IMR-90 (cell line): ENCODE measurements around the gene CAMTA1. TPM values are rescaled to one million over a fixed set of nuclear protein-coding genes. Genes with fewer than 3 reads are reported as not detected.
"Not testable (repeated sequence)": the region's sequence is repeated elsewhere in the genome, so short reads cannot be mapped to it uniquely, and the experiment has no call there.

Experiments
- ATAC-seq: fragments of 200-7000 bp; cut with Tn5 transposase; 2 replicates; pipeline ENCODE4 v1.9.1; 2020; ENCODE audit warnings: low read depth, mild to moderate bottlenecking, moderate library complexity
- BruUV-seq: library from RNA; stranded (reverse); fragments of 400-500 nt; replicated peaks from 2 replicates; lab custom pipeline; 2021; lab: Mats Ljungman, UMichigan
- CTCF ChIA-PET: fragments of 300-600 bp; formaldehyde crosslinking; extraction: SDS; loops from one replicate; lab custom pipeline; 2021; ENCODE audit warnings: antibody characterized with exemption; lab: Yijun Ruan, JAX
- POLR2A ChIA-PET: fragments of 300-600 bp; sonication (Branson Sonifier 250); formaldehyde crosslinking; loops from one replicate; lab custom pipeline; 2022; ENCODE audit warnings: antibody characterized with exemption; ENCODE audit not compliant: unreplicated experiment; lab: Charles Lee
- DNase-seq: peaks from one replicate; pipeline ENCODE4 v3.0.0; 2013
- H2AFZ ChIP-seq: replicated peaks from 2 replicates; pipeline ENCODE3; 2013; ENCODE audit warnings: low read length, mild to moderate bottlenecking; ENCODE audit not compliant: poor library complexity
- H2AK5ac ChIP-seq: 2 replicates; pipeline ENCODE4 v1.6.1; 2013; ENCODE audit warnings: low read depth, low read length, inconsistent platforms
- H2AK9ac ChIP-seq: replicated peaks from 2 replicates; pipeline ENCODE3; 2013; ENCODE audit warnings: mild to moderate bottlenecking, low read depth, low read length, moderate library complexity; ENCODE audit not compliant: poor library complexity
- H2BK120ac ChIP-seq: 2 replicates; pipeline ENCODE4 v1.6.1; 2013; ENCODE audit warnings: low read depth, low read length, inconsistent platforms
- H2BK15ac ChIP-seq: 3 replicates; pipeline ENCODE4 v1.6.1; 2013; ENCODE audit warnings: low read depth, low read length, inconsistent platforms
- H2BK20ac ChIP-seq: 2 replicates; pipeline ENCODE4 v1.6.1; 2013; ENCODE audit warnings: low read depth, mild to moderate bottlenecking, inconsistent platforms, low read length, moderate library complexity
- H2BK5ac ChIP-seq: 2 replicates; pipeline ENCODE4 v1.6.1; 2013; ENCODE audit warnings: mild to moderate bottlenecking, low read depth, low read length, inconsistent platforms; ENCODE audit not compliant: poor library complexity, severe bottlenecking
- H3K14ac ChIP-seq: replicated peaks from 2 replicates; pipeline ENCODE4 v1.6.1; 2013; ENCODE audit warnings: low read depth, low read length, inconsistent platforms
- H3K18ac ChIP-seq: 2 replicates; pipeline ENCODE4 v1.6.1; 2013; ENCODE audit warnings: low read depth, low read length, control low read depth
- H3K23ac ChIP-seq: 2 replicates; pipeline ENCODE4 v1.6.1; 2013; ENCODE audit warnings: low read depth, low read length, inconsistent platforms
- H3K27ac ChIP-seq: 2 replicates; pipeline ENCODE4 v1.5.1; 2013; ENCODE audit warnings: mild to moderate bottlenecking, control low read depth, low read length; ENCODE audit not compliant: insufficient read depth
- H3K27me3 ChIP-seq: 2 replicates; pipeline ENCODE4 v1.6.1; 2013; ENCODE audit warnings: low read length; ENCODE audit not compliant: control insufficient read depth, insufficient read depth
- H3K36me3 ChIP-seq: 2 replicates; pipeline ENCODE4 v1.6.1; 2013; ENCODE audit warnings: low read length, mixed read lengths; ENCODE audit not compliant: control insufficient read depth, insufficient read depth
- H3K4ac ChIP-seq: 2 replicates; pipeline ENCODE4 v1.6.1; 2013; ENCODE audit warnings: low read depth, low read length, inconsistent platforms
- H3K4me1 ChIP-seq: 2 replicates; pipeline ENCODE4 v1.6.1; 2013; ENCODE audit warnings: low read length, mixed read lengths; ENCODE audit not compliant: control insufficient read depth, insufficient read depth
- H3K4me2 ChIP-seq: 2 replicates; pipeline ENCODE4 v1.6.1; 2013; ENCODE audit warnings: low read depth, mild to moderate bottlenecking, control low read depth, low read length, moderate library complexity
- H3K4me3 ChIP-seq: 2 replicates; pipeline ENCODE4 v1.5.1; 2013; ENCODE audit warnings: low read depth, mild to moderate bottlenecking, control low read depth, low read length, moderate library complexity; ENCODE audit not compliant: insufficient read depth
- H3K56ac ChIP-seq: 2 replicates; pipeline ENCODE4 v1.6.1; 2013; ENCODE audit warnings: low read length, inconsistent platforms; ENCODE audit not compliant: insufficient read depth; ENCODE audit errors: extremely low read depth
- H3K79me1 ChIP-seq, 2 experiments: 2 replicates each; pipeline ENCODE4 v1.6.1; 2013; ENCODE audit warnings: low read length in 2 of 2, inconsistent platforms in 1 of 2, low read depth in 1 of 2
- H3K9ac ChIP-seq: 2 replicates; pipeline ENCODE4 v1.6.1; 2013; ENCODE audit warnings: low read depth, low read length, control low read depth
- H3K9me1 ChIP-seq: 2 replicates; pipeline ENCODE4 v1.6.1; 2013; ENCODE audit warnings: low read length, inconsistent platforms; ENCODE audit not compliant: insufficient read depth
- H3K9me3 ChIP-seq: 2 replicates; pipeline ENCODE4 v1.6.1; 2013; ENCODE audit warnings: low read length; ENCODE audit not compliant: control insufficient read depth, insufficient read depth
- H4K20me1 ChIP-seq: 2 replicates; pipeline ENCODE4 v1.6.1; 2013; ENCODE audit warnings: low read length, inconsistent platforms; ENCODE audit not compliant: insufficient read depth
- H4K5ac ChIP-seq: 2 replicates; pipeline ENCODE4 v1.6.1; 2013; ENCODE audit warnings: mild to moderate bottlenecking, low read depth, low read length, control low read depth
- H4K8ac ChIP-seq, 2 experiments: 2 replicates each; pipeline ENCODE4 v1.6.1; 2013; ENCODE audit warnings: low read depth in 2 of 2, low read length in 2 of 2, control low read depth in 1 of 2, inconsistent platforms in 1 of 2
- H4K91ac ChIP-seq: 2 replicates; pipeline ENCODE4 v1.6.1; 2013; ENCODE audit warnings: low read depth, low read length, inconsistent platforms; ENCODE audit not compliant: insufficient read depth
- CHD1 ChIP-seq: IDR thresholded peaks from 2 replicates; pipeline ENCODE4 v1.6.1; 2012; ENCODE audit warnings: low read depth, low read length, improper control_type of control experiment
- MAZ ChIP-seq: IDR thresholded peaks from 2 replicates; pipeline ENCODE4 v1.6.1; 2012; ENCODE audit warnings: low read depth, mild to moderate bottlenecking, low read length, improper control_type of control experiment, moderate library complexity, borderline replicate concordance
- POLR2A ChIP-seq: IDR thresholded peaks from 2 replicates; pipeline ENCODE4 v1.6.1; 2012; ENCODE audit warnings: mild to moderate bottlenecking, low read depth, low read length
- RFX5 ChIP-seq: IDR thresholded peaks from 2 replicates; pipeline ENCODE4 v1.8.0; 2012; ENCODE audit warnings: low read depth, mild to moderate bottlenecking, low read length, moderate library complexity
- USF2 ChIP-seq: fragments of 150-350 bp; IDR thresholded peaks from 2 replicates; pipeline ENCODE4 v1.6.1; 2017; ENCODE audit warnings: mild to moderate bottlenecking, antibody characterized with exemption, low read length, low read depth
- WGBS, 2 experiments: methylation state at CpG; one replicate each; pipeline versions ENCODE4 v1.1.5 to v1.1.7; 2013; ENCODE audit warnings: missing lambda C conversion rate in 2 of 2; ENCODE audit not compliant: insufficient read length in 1 of 2; ENCODE audit errors: extremely low coverage in 2 of 2; 5-methylcytosine and 5-hydroxymethylcytosine counted together
- dilution Hi-C: fragments of 300-500 bp; cut with HindIII; formaldehyde crosslinking; loops from one replicate; pipeline ENCODE4 v1.14.3; 2018; ENCODE audit warnings: low sequenced_read_pairs; ENCODE audit not compliant: unreplicated experiment
- in situ Hi-C: fragments of 300-500 bp; cut with MboI; formaldehyde crosslinking; loops from 3 replicates; pipeline ENCODE4 v1.14.3; 2019; ENCODE audit warnings: low sequenced_read_pairs, inconsistent platforms, mixed read lengths
- intact Hi-C: fragments of 100-400 bp; cut with micrococcal nuclease; formaldehyde crosslinking; loops from 2 replicates; pipeline ENCODE4 v1.10.0; 2022
- polyA plus RNA-seq, 3 experiments: library from polyadenylated mRNA; depleted of rRNA; stranded (reverse); fragments of >200 nt; gene quantifications; 2 replicates each; pipeline ENCODE4 v1.2.3, GENCODE V29; 2012; ENCODE audit warnings: low replicate concordance in 1 of 3
- total RNA-seq: library from RNA; depleted of rRNA; stranded (reverse); fragments of >200 nt; gene quantifications from 2 replicates; pipeline ENCODE4 v1.2.3, GENCODE V29; 2012

CAMTA1 gene
- total and polyA plus RNA-seq, 2 of the 4 experiments (the other 2 are of a cell fraction), result 35.5 to 74.3 TPM

- Histone ChIP-seq H4K20me1 (no peaks in the 10 kb centered on the region), H3K4me3 (no peak overlapping the region), H3K9me3 (peaks cover 3% of the 10 kb centered on the region; the same call in 1 of the 2 replicates), H3K18ac (no peak overlapping the region), H3K56ac (no peak overlapping the region), H2AK9ac (no peak overlapping the region), H3K79me1 (peaks cover 0 to 2% of the 10 kb centered on the region in 2 experiments; a peak in 1 of 4 replicates), H3K9me1 (peaks cover 10% of the 10 kb centered on the region), H2BK5ac (no peak overlapping the region), H4K8ac (no peak overlapping the region), H3K27ac (no peak overlapping the region), H3K4me2 (no peak overlapping the region), H2AFZ (no peak overlapping the region), H4K91ac (no peak overlapping the region), H3K36me3 (no peaks in the 10 kb centered on the region), H2BK15ac (no peak overlapping the region), H3K4me1 (peaks cover 8% of the 10 kb centered on the region), H2BK120ac (no peak overlapping the region), H3K4ac (no peak overlapping the region), H2AK5ac (no peak overlapping the region), H2BK20ac (no peak overlapping the region), H3K27me3 (no peaks in the 10 kb centered on the region), H3K14ac (no peak overlapping the region), H3K9ac (no peak overlapping the region), H3K23ac (no peak overlapping the region), H4K5ac (no peak overlapping the region)
- TF ChIP-seq MAZ (no peak), USF2 (no peak), CHD1 (no peak), POLR2A (no peak), RFX5 (no peak)
- ChIA-PET CTCF (no interaction called here), POLR2A (no interaction called here)
- BruUV-seq, result no TSS peak
- dilution Hi-C loops, result no loop called here
- WGBS, 2 experiments, result no CpG with 5 or more reads among the region's 30 CpGs
- DNase-seq (no peak), ATAC-seq (no peak)
- intact Hi-C loops, result no loop called here
- in situ Hi-C loops, result no loop called here
Measured at GRCh38 chr1:6738987-6739676, 46.1 kb upstream of the CAMTA1 start.

- H3K79me1 ChIP-seq, H3K4me1 ChIP-seq, H4K5ac ChIP-seq, H3K56ac ChIP-seq, H2AK9ac ChIP-seq, in situ Hi-C loops, H3K36me3 ChIP-seq, dilution Hi-C loops, H3K4me3 ChIP-seq, H3K27me3 ChIP-seq, DNase-seq, H3K4me2 ChIP-seq, H3K9me3 ChIP-seq, intact Hi-C loops, H3K23ac ChIP-seq, ATAC-seq, BruUV-seq, H3K9ac ChIP-seq, H3K27ac ChIP-seq, H3K18ac ChIP-seq, H4K20me1 ChIP-seq, H3K9me1 ChIP-seq, H2BK5ac ChIP-seq: not testable (repeated sequence)
- ChIA-PET POLR2A (interaction anchor here (0.6 kb wide), 1 partner anchor 10 kb away, joined by 3 read pairs; no protein-coding TSS in a partner anchor), CTCF (interaction anchor here (1.6 kb wide), 1 partner anchor 16 kb away, joined by 4 read pairs; no protein-coding TSS in a partner anchor)
- Histone ChIP-seq H3K14ac (peak overlapping the region; percentile 66), H2AK5ac (peak overlapping the region; percentile 97), H4K8ac (peak overlapping the region in 1 of 2 experiments; percentile 91; a peak in 2 of 4 replicates), H4K91ac (peak overlapping the region; percentile 52; the same call in 1 of the 2 replicates), H2BK120ac (peak overlapping the region; percentile 60), H3K4ac (peak overlapping the region; percentile 98), H2BK15ac (peak overlapping the region; percentile 91; the same call in 2 of the 3 replicates), H2BK20ac (peak overlapping the region; percentile 98; the same call in 1 of the 2 replicates), H2AFZ (peak overlapping the region; percentile 97)
- 67% methylated on average over 1 of the region's 7 CpGs; no CpG with 5 or more reads in 1 of the 2 experiments for WGBS, 2 experiments
Measured at GRCh38 chr1:6742676-6743188, 42.5 kb upstream of the CAMTA1 start.
